IMR-90 (cell line): ENCODE results near the gene CBFA2T3. TPM values are rescaled to one million over a fixed set of nuclear protein-coding genes. Genes with fewer than 3 reads are reported as not detected.

Source experiments
- ATAC-seq: fragments of 200-7000 bp; cut with Tn5 transposase; 2 replicates; pipeline ENCODE4 v1.9.1; 2020; ENCODE audit warnings: low read depth, mild to moderate bottlenecking, moderate library complexity
- BruUV-seq: library from RNA; stranded (reverse); fragments of 400-500 nt; replicated peaks from 2 replicates; lab custom pipeline; 2021; lab: Mats Ljungman, UMichigan
- CTCF ChIA-PET: fragments of 300-600 bp; formaldehyde crosslinking; extraction: SDS; loops from one replicate; lab custom pipeline; 2021; ENCODE audit warnings: antibody characterized with exemption; lab: Yijun Ruan, JAX
- POLR2A ChIA-PET: fragments of 300-600 bp; sonication (Branson Sonifier 250); formaldehyde crosslinking; loops from one replicate; lab custom pipeline; 2022; ENCODE audit warnings: antibody characterized with exemption; ENCODE audit not compliant: unreplicated experiment; lab: Charles Lee
- DNase-seq: peaks from one replicate; pipeline ENCODE4 v3.0.0; 2013
- H2AFZ ChIP-seq: replicated peaks from 2 replicates; pipeline ENCODE3; 2013; ENCODE audit warnings: low read length, mild to moderate bottlenecking; ENCODE audit not compliant: poor library complexity
- H2AK5ac ChIP-seq: 2 replicates; pipeline ENCODE4 v1.6.1; 2013; ENCODE audit warnings: low read depth, low read length, inconsistent platforms
- H2AK9ac ChIP-seq: replicated peaks from 2 replicates; pipeline ENCODE3; 2013; ENCODE audit warnings: mild to moderate bottlenecking, low read depth, low read length, moderate library complexity; ENCODE audit not compliant: poor library complexity
- H2BK120ac ChIP-seq: 2 replicates; pipeline ENCODE4 v1.6.1; 2013; ENCODE audit warnings: low read depth, low read length, inconsistent platforms
- H2BK15ac ChIP-seq: 3 replicates; pipeline ENCODE4 v1.6.1; 2013; ENCODE audit warnings: low read depth, low read length, inconsistent platforms
- H2BK20ac ChIP-seq: 2 replicates; pipeline ENCODE4 v1.6.1; 2013; ENCODE audit warnings: low read depth, mild to moderate bottlenecking, inconsistent platforms, low read length, moderate library complexity
- H2BK5ac ChIP-seq: 2 replicates; pipeline ENCODE4 v1.6.1; 2013; ENCODE audit warnings: mild to moderate bottlenecking, low read depth, low read length, inconsistent platforms; ENCODE audit not compliant: poor library complexity, severe bottlenecking
- H3K14ac ChIP-seq: replicated peaks from 2 replicates; pipeline ENCODE4 v1.6.1; 2013; ENCODE audit warnings: low read depth, low read length, inconsistent platforms
- H3K18ac ChIP-seq: 2 replicates; pipeline ENCODE4 v1.6.1; 2013; ENCODE audit warnings: low read depth, low read length, control low read depth
- H3K23ac ChIP-seq: 2 replicates; pipeline ENCODE4 v1.6.1; 2013; ENCODE audit warnings: low read depth, low read length, inconsistent platforms
- H3K27ac ChIP-seq: 2 replicates; pipeline ENCODE4 v1.5.1; 2013; ENCODE audit warnings: mild to moderate bottlenecking, control low read depth, low read length; ENCODE audit not compliant: insufficient read depth
- H3K27me3 ChIP-seq: 2 replicates; pipeline ENCODE4 v1.6.1; 2013; ENCODE audit warnings: low read length; ENCODE audit not compliant: control insufficient read depth, insufficient read depth
- H3K36me3 ChIP-seq: 2 replicates; pipeline ENCODE4 v1.6.1; 2013; ENCODE audit warnings: low read length, mixed read lengths; ENCODE audit not compliant: control insufficient read depth, insufficient read depth
- H3K4ac ChIP-seq: 2 replicates; pipeline ENCODE4 v1.6.1; 2013; ENCODE audit warnings: low read depth, low read length, inconsistent platforms
- H3K4me1 ChIP-seq: 2 replicates; pipeline ENCODE4 v1.6.1; 2013; ENCODE audit warnings: low read length, mixed read lengths; ENCODE audit not compliant: control insufficient read depth, insufficient read depth
- H3K4me2 ChIP-seq: 2 replicates; pipeline ENCODE4 v1.6.1; 2013; ENCODE audit warnings: low read depth, mild to moderate bottlenecking, control low read depth, low read length, moderate library complexity
- H3K4me3 ChIP-seq: 2 replicates; pipeline ENCODE4 v1.5.1; 2013; ENCODE audit warnings: low read depth, mild to moderate bottlenecking, control low read depth, low read length, moderate library complexity; ENCODE audit not compliant: insufficient read depth
- H3K56ac ChIP-seq: 2 replicates; pipeline ENCODE4 v1.6.1; 2013; ENCODE audit warnings: low read length, inconsistent platforms; ENCODE audit not compliant: insufficient read depth; ENCODE audit errors: extremely low read depth
- H3K79me1 ChIP-seq, 2 experiments: 2 replicates each; pipeline ENCODE4 v1.6.1; 2013; ENCODE audit warnings: low read length in 2 of 2, inconsistent platforms in 1 of 2, low read depth in 1 of 2
- H3K9ac ChIP-seq: 2 replicates; pipeline ENCODE4 v1.6.1; 2013; ENCODE audit warnings: low read depth, low read length, control low read depth
- H3K9me1 ChIP-seq: 2 replicates; pipeline ENCODE4 v1.6.1; 2013; ENCODE audit warnings: low read length, inconsistent platforms; ENCODE audit not compliant: insufficient read depth
- H3K9me3 ChIP-seq: 2 replicates; pipeline ENCODE4 v1.6.1; 2013; ENCODE audit warnings: low read length; ENCODE audit not compliant: control insufficient read depth, insufficient read depth
- H4K20me1 ChIP-seq: 2 replicates; pipeline ENCODE4 v1.6.1; 2013; ENCODE audit warnings: low read length, inconsistent platforms; ENCODE audit not compliant: insufficient read depth
- H4K5ac ChIP-seq: 2 replicates; pipeline ENCODE4 v1.6.1; 2013; ENCODE audit warnings: mild to moderate bottlenecking, low read depth, low read length, control low read depth
- H4K8ac ChIP-seq, 2 experiments: 2 replicates each; pipeline ENCODE4 v1.6.1; 2013; ENCODE audit warnings: low read depth in 2 of 2, low read length in 2 of 2, control low read depth in 1 of 2, inconsistent platforms in 1 of 2
- H4K91ac ChIP-seq: 2 replicates; pipeline ENCODE4 v1.6.1; 2013; ENCODE audit warnings: low read depth, low read length, inconsistent platforms; ENCODE audit not compliant: insufficient read depth
- BHLHE40 ChIP-seq: fragments of 150-350 bp; IDR thresholded peaks from 2 replicates; pipeline ENCODE4 v1.6.1; 2016; ENCODE audit warnings: mild to moderate bottlenecking, low read depth, low read length
- CEBPB ChIP-seq: IDR thresholded peaks from 2 replicates; pipeline ENCODE4 v1.6.1; 2012; ENCODE audit warnings: low read depth, low read length, improper control_type of control experiment
- CHD1 ChIP-seq: IDR thresholded peaks from 2 replicates; pipeline ENCODE4 v1.6.1; 2012; ENCODE audit warnings: low read depth, low read length, improper control_type of control experiment
- FOS ChIP-seq: fragments of 150-350 bp; IDR thresholded peaks from 2 replicates; pipeline ENCODE4 v1.6.1; 2016; ENCODE audit warnings: low read depth, low read length
- MAFK ChIP-seq: IDR thresholded peaks from 2 replicates; pipeline ENCODE4 v1.6.1; 2012; ENCODE audit warnings: low read depth, low read length, improper control_type of control experiment
- MAZ ChIP-seq: IDR thresholded peaks from 2 replicates; pipeline ENCODE4 v1.6.1; 2012; ENCODE audit warnings: low read depth, mild to moderate bottlenecking, low read length, improper control_type of control experiment, moderate library complexity, borderline replicate concordance
- MXI1 ChIP-seq: IDR thresholded peaks from 2 replicates; pipeline ENCODE4 v1.6.1; 2012; ENCODE audit warnings: low read depth, mild to moderate bottlenecking, low read length, moderate library complexity, borderline replicate concordance
- NFE2L2 ChIP-seq: fragments of 150-350 bp; IDR thresholded peaks from 2 replicates; pipeline ENCODE4 v1.6.1; 2016; ENCODE audit warnings: low read depth, mild to moderate bottlenecking, low read length
- POLR2A ChIP-seq: IDR thresholded peaks from 2 replicates; pipeline ENCODE4 v1.6.1; 2012; ENCODE audit warnings: mild to moderate bottlenecking, low read depth, low read length
- RAD21 ChIP-seq: IDR thresholded peaks from 2 replicates; pipeline ENCODE4 v1.6.1; 2012; ENCODE audit warnings: low read length, improper control_type of control experiment
- RCOR1 ChIP-seq: IDR thresholded peaks from 2 replicates; pipeline ENCODE4 v1.6.1; 2012; ENCODE audit warnings: mild to moderate bottlenecking, low read length, improper control_type of control experiment; ENCODE audit not compliant: insufficient replicate concordance
- RFX5 ChIP-seq: IDR thresholded peaks from 2 replicates; pipeline ENCODE4 v1.8.0; 2012; ENCODE audit warnings: low read depth, mild to moderate bottlenecking, low read length, moderate library complexity
- SMC3 ChIP-seq: fragments of 150-350 bp; IDR thresholded peaks from 2 replicates; pipeline ENCODE4 v1.6.1; 2016; ENCODE audit warnings: low read depth, mild to moderate bottlenecking, antibody characterized with exemption, low read length, moderate library complexity
- WGBS, 2 experiments: methylation state at CpG; one replicate each; pipeline versions ENCODE4 v1.1.5 to v1.1.7; 2013; ENCODE audit warnings: missing lambda C conversion rate in 2 of 2; ENCODE audit not compliant: insufficient read length in 1 of 2; ENCODE audit errors: extremely low coverage in 2 of 2; 5-methylcytosine and 5-hydroxymethylcytosine counted together
- dilution Hi-C: fragments of 300-500 bp; cut with HindIII; formaldehyde crosslinking; loops from one replicate; pipeline ENCODE4 v1.14.3; 2018; ENCODE audit warnings: low sequenced_read_pairs; ENCODE audit not compliant: unreplicated experiment
- in situ Hi-C: fragments of 300-500 bp; cut with MboI; formaldehyde crosslinking; loops from 3 replicates; pipeline ENCODE4 v1.14.3; 2019; ENCODE audit warnings: low sequenced_read_pairs, inconsistent platforms, mixed read lengths
- intact Hi-C: fragments of 100-400 bp; cut with micrococcal nuclease; formaldehyde crosslinking; loops from 2 replicates; pipeline ENCODE4 v1.10.0; 2022
- polyA plus RNA-seq, 3 experiments: library from polyadenylated mRNA; depleted of rRNA; stranded (reverse); fragments of >200 nt; gene quantifications; 2 replicates each; pipeline ENCODE4 v1.2.3, GENCODE V29; 2012; ENCODE audit warnings: low replicate concordance in 1 of 3
- total RNA-seq: library from RNA; depleted of rRNA; stranded (reverse); fragments of >200 nt; gene quantifications from 2 replicates; pipeline ENCODE4 v1.2.3, GENCODE V29; 2012
- TF ChIP-seq, protein P1 (sequence below): fragments of 150-350 bp; IDR thresholded peaks from 2 replicates; pipeline ENCODE4 v1.6.1; 2016; ENCODE audit warnings: low read depth, mild to moderate bottlenecking, low read length, moderate library complexity, borderline replicate concordance
- TF ChIP-seq, protein P2 (sequence below): fragments of 150-350 bp; IDR thresholded peaks from 2 replicates; pipeline ENCODE4 v1.6.1; 2017; ENCODE audit warnings: mild to moderate bottlenecking, antibody characterized with exemption, low read length, low read depth
- TF ChIP-seq, protein P3 (sequence below): conservative IDR thresholded peaks from 2 replicates; pipeline ENCODE4 v1.5.1; 2012; ENCODE audit warnings: mild to moderate bottlenecking, low read depth, low read length, improper control_type of control experiment

The CBFA2T3 gene
- total and polyA plus RNA-seq, 2 of the 4 experiments (the other 2 are of a cell fraction): not detected

DNA sequence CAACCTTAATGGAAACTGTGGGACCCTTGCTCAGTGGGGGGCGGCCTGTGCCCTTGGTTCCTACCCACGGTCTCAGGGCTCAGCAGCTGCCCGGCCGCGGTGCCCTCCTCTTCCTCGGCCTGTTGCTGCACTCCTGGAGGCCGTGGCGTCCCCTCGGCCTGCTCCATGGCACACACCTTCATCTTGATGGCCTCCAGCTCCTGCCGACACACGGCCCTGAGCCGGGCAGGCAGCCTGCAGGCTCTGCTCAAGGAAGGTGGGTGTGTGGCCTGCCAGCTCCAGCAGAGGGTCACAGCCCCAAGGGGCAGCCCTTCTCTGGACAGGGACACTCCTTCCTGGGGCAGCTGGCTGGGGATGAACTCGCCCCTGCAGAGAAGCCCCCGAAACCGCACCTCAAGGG is 111.3 kb downstream of the CBFA2T3 start:
- 88% methylated on average over 5 of the region's 15 CpGs; no CpG with 5 or more reads in 1 of the 2 experiments for WGBS, 2 experiments

More for the DNA sequence above, 111.3 kb downstream of the CBFA2T3 start:
- dilution Hi-C loops (no loop called here), intact Hi-C loops (no loop called here), in situ Hi-C loops (no loop called here)
- H3K27ac ChIP-seq: no peak overlapping the region
- no peak overlapping the region for H2BK5ac ChIP-seq
- ChIA-PET POLR2A (no interaction called here), CTCF (no interaction called here)
- no peak overlapping the region for H4K91ac ChIP-seq
- H2AK9ac ChIP-seq: no peak overlapping the region
- no peak overlapping the region for H3K56ac ChIP-seq
- no peak overlapping the region for H3K4me3 ChIP-seq
- H3K9me3 ChIP-seq: no peaks in the 10 kb centered on the region
- no peaks in the 10 kb centered on the region for H4K20me1 ChIP-seq
- H2BK15ac ChIP-seq: no peak overlapping the region
- no peak overlapping the region for H4K8ac ChIP-seq
- H3K9ac ChIP-seq: no peak overlapping the region
- H3K23ac ChIP-seq: no peak overlapping the region
- TF ChIP-seq, protein P1, sequence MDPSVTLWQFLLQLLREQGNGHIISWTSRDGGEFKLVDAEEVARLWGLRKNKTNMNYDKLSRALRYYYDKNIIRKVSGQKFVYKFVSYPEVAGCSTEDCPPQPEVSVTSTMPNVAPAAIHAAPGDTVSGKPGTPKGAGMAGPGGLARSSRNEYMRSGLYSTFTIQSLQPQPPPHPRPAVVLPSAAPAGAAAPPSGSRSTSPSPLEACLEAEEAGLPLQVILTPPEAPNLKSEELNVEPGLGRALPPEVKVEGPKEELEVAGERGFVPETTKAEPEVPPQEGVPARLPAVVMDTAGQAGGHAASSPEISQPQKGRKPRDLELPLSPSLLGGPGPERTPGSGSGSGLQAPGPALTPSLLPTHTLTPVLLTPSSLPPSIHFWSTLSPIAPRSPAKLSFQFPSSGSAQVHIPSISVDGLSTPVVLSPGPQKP: no peak
- no peak for TF ChIP-seq NFE2L2
- no peak for TF ChIP-seq BHLHE40
- no peak for TF ChIP-seq RCOR1
- TF ChIP-seq CEBPB: no peak
- TF ChIP-seq, protein P2, sequence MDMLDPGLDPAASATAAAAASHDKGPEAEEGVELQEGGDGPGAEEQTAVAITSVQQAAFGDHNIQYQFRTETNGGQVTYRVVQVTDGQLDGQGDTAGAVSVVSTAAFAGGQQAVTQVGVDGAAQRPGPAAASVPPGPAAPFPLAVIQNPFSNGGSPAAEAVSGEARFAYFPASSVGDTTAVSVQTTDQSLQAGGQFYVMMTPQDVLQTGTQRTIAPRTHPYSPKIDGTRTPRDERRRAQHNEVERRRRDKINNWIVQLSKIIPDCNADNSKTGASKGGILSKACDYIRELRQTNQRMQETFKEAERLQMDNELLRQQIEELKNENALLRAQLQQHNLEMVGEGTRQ: no peak
- TF ChIP-seq RFX5: no peak
- TF ChIP-seq MAFK: no peak
- TF ChIP-seq, protein P3, sequence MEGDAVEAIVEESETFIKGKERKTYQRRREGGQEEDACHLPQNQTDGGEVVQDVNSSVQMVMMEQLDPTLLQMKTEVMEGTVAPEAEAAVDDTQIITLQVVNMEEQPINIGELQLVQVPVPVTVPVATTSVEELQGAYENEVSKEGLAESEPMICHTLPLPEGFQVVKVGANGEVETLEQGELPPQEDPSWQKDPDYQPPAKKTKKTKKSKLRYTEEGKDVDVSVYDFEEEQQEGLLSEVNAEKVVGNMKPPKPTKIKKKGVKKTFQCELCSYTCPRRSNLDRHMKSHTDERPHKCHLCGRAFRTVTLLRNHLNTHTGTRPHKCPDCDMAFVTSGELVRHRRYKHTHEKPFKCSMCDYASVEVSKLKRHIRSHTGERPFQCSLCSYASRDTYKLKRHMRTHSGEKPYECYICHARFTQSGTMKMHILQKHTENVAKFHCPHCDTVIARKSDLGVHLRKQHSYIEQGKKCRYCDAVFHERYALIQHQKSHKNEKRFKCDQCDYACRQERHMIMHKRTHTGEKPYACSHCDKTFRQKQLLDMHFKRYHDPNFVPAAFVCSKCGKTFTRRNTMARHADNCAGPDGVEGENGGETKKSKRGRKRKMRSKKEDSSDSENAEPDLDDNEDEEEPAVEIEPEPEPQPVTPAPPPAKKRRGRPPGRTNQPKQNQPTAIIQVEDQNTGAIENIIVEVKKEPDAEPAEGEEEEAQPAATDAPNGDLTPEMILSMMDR: no peak
- TF ChIP-seq MXI1: no peak
- TF ChIP-seq POLR2A: no peak
- no peak for TF ChIP-seq MAZ
- TF ChIP-seq RAD21: no peak
- TF ChIP-seq FOS: no peak
- TF ChIP-seq SMC3: no peak
- TF ChIP-seq CHD1: no peak
- H2BK20ac ChIP-seq: no peak overlapping the region
- no peak overlapping the region for H2AFZ ChIP-seq
- DNase-seq: no peak
- no peak overlapping the region for H2AK5ac ChIP-seq
- H2BK120ac ChIP-seq: no peak overlapping the region
- H3K4me2 ChIP-seq: no peak overlapping the region
- no peak overlapping the region for H3K4ac ChIP-seq
- H3K27me3 ChIP-seq: peaks cover 18% of the 10 kb centered on the region
- H3K18ac ChIP-seq: no peak overlapping the region
- no peak overlapping the region for H4K5ac ChIP-seq
- no TSS peak for BruUV-seq
- H3K4me1 ChIP-seq: no peaks in the 10 kb centered on the region
- no peaks in the 10 kb centered on the region for H3K9me1 ChIP-seq
- peaks cover 10% of the 10 kb centered on the region; the same call in 1 of the 2 replicates for H3K36me3 ChIP-seq
- no peaks in the 10 kb centered on the region for H3K79me1 ChIP-seq
- H3K14ac ChIP-seq: no peak overlapping the region
- ATAC-seq: no peak
